DOHH2 (cell line): ENCODE results near the gene FASTKD3.

Experiments used
- CTCF ChIP-seq: fragments of 200-600 bp; sonication (generic); IDR thresholded peaks from one replicate; pipeline ENCODE4 v1.5.1; 2014; ENCODE audit warnings: antibody characterized with exemption, mild to moderate bottlenecking, low read depth, low read length; ENCODE audit not compliant: poor library complexity, severe bottlenecking
- EZH2phosphoT487 ChIP-seq: fragments of 200-600 bp; sonication (generic); IDR thresholded peaks from 2 replicates; pipeline ENCODE4 v1.6.1; 2017; ENCODE audit warnings: borderline replicate concordance, mild to moderate bottlenecking, antibody characterized with exemption, low read length, moderate library complexity, mixed read lengths

- no peak for TF ChIP-seq CTCF
- no peak for TF ChIP-seq EZH2phosphoT487
Observed at GRCh38 chr5:7894860-7895259, 26.0 kb upstream of the FASTKD3 start.
